Left ventricle myocardium inferior (tissue), 1 donor: ENCODE measurements around the gene MTR. TPM values are rescaled to one million over a fixed set of nuclear protein-coding genes. Genes with fewer than 3 reads are reported as not detected.

ENCODE experiments used
- DNase-seq: peaks from one replicate; pipeline ENCODE4 v3.0.0-alpha.2; 2020
- H3K27ac ChIP-seq: fragments of 200-600 bp; replicated peaks from 2 replicates; pipeline ENCODE4 v1.8.0; 2021
- H3K27me3 ChIP-seq: fragments of 200-600 bp; 2 replicates; pipeline ENCODE4 v1.8.0; 2021; ENCODE audit warnings: low read depth
- H3K36me3 ChIP-seq: fragments of 200-600 bp; 2 replicates; pipeline ENCODE4 v1.8.0; 2021
- H3K4me1 ChIP-seq: fragments of 200-600 bp; 2 replicates; pipeline ENCODE4 v1.8.0; 2021
- H3K4me3 ChIP-seq: fragments of 200-600 bp; 2 replicates; pipeline ENCODE4 v1.8.0; 2021; ENCODE audit warnings: mild to moderate bottlenecking, moderate library complexity
- H3K9me3 ChIP-seq: fragments of 200-600 bp; replicated peaks from 2 replicates; pipeline ENCODE4 v1.8.0; 2021
- CTCF ChIP-seq: fragments of 200-600 bp; IDR thresholded peaks from 2 replicates; pipeline ENCODE4 v1.8.0; 2021; ENCODE audit warnings: antibody characterized with exemption, mild to moderate bottlenecking, borderline replicate concordance
- intact Hi-C: fragments of 100-400 bp; cut with micrococcal nuclease; formaldehyde crosslinking; loops from one replicate; pipeline ENCODE4 v1.11.0; 2022
- total RNA-seq: library from RNA; stranded (reverse); fragmentation: NEBNext Ultra II Directional; extraction: Animal tissue kit (Norgen Biotek cat#: 25700); gene quantifications from one replicate; pipeline ENCODE4 v1.2.1, GENCODE V29; 2021
- donor health status: DM: no; HTN: yes; CAD: no; lungs with severe emphysema.

MTR gene
- total RNA-seq, 1 donor from 2014 or later: 47.6 TPM

- H3K36me3 ChIP-seq: peaks cover 94% of the 10 kb centered on the region
- H3K27ac ChIP-seq: no peak overlapping the region
- DNase-seq: no peak
- peaks cover 9% of the 10 kb centered on the region for H3K4me1 ChIP-seq
- H3K9me3 ChIP-seq: no peaks in the 10 kb centered on the region
- no peak overlapping the region for H3K4me3 ChIP-seq
- no peaks in the 10 kb centered on the region for H3K27me3 ChIP-seq
- TF ChIP-seq CTCF: no peak
- intact Hi-C loops: no loop called here
Observed at GRCh38 chr1:236836157-236836556, 41.1 kb downstream of the MTR start.

GRCh38 chr1:236837115-236837514 lies 42.0 kb downstream of the MTR start:
- no peak for DNase-seq
- no peak for TF ChIP-seq CTCF
- Histone ChIP-seq H3K9me3 (no peaks in the 10 kb centered on the region), H3K4me3 (no peak overlapping the region), H3K27ac (no peak overlapping the region), H3K36me3 (peaks cover 92% of the 10 kb centered on the region), H3K27me3 (no peaks in the 10 kb centered on the region), H3K4me1 (no peaks in the 10 kb centered on the region)
- intact Hi-C loops: no loop called here

GRCh38 chr1:236837897-236838296 lies 42.8 kb downstream of the MTR start:
- peaks cover 89% of the 10 kb centered on the region for H3K36me3 ChIP-seq
- intact Hi-C loops: no loop called here

GRCh38 chr1:236841341-236841740 lies 46.2 kb downstream of the MTR start:
- DNase-seq: no peak
- Histone ChIP-seq H3K4me3 (no peak overlapping the region), H3K27me3 (no peaks in the 10 kb centered on the region), H3K4me1 (peaks cover 27% of the 10 kb centered on the region), H3K9me3 (no peaks in the 10 kb centered on the region), H3K27ac (no peak overlapping the region), H3K36me3 (peaks cover 60% of the 10 kb centered on the region)
- intact Hi-C loops: no loop called here
- TF ChIP-seq CTCF: no peak

More at GRCh38 chr1:236837897-236838296, 42.8 kb downstream of the MTR start:
- no peak for TF ChIP-seq CTCF
- no peaks in the 10 kb centered on the region for H3K4me1 ChIP-seq
- no peak for DNase-seq
- no peaks in the 10 kb centered on the region for H3K9me3 ChIP-seq
- H3K4me3 ChIP-seq: no peak overlapping the region
- H3K27ac ChIP-seq: no peak overlapping the region
- H3K27me3 ChIP-seq: no peaks in the 10 kb centered on the region

- Histone ChIP-seq H3K9me3 (no peaks in the 10 kb centered on the region), H3K4me3 (no peak overlapping the region), H3K4me1 (peaks cover 43% of the 10 kb centered on the region), H3K27ac (peak overlapping the region; percentile 76), H3K36me3 (peaks cover 39% of the 10 kb centered on the region), H3K27me3 (no peaks in the 10 kb centered on the region)
- TF ChIP-seq CTCF: no peak
- DNase-seq: no peak
- intact Hi-C loops: no loop called here
Observed at GRCh38 chr1:236844499-236845271, 49.6 kb downstream of the MTR start.
